Endothelial cell (in vitro differentiated cells): ENCODE results near the gene PIGS. TPM values are rescaled to one million over a fixed set of nuclear protein-coding genes. Genes with fewer than 3 reads are reported as not detected.
A peak's percentile ranks its signal among the peaks of the same experiment; 100 is the strongest.

Experiments used
- DNase-seq: peaks from one replicate; pipeline ENCODE4 v3.0.0; 2021; ENCODE audit warnings: low spot score
- H3K27ac Mint-ChIP-seq: one replicate; pipeline ENCODE4 v1.8.0; 2021; ENCODE audit warnings: mixed read lengths, inconsistent platforms; ENCODE audit not compliant: unreplicated experiment
- H3K27me3 Mint-ChIP-seq: one replicate; pipeline ENCODE4 v1.8.0; 2021; ENCODE audit warnings: mild to moderate bottlenecking, moderate library complexity, mixed read lengths, inconsistent platforms; ENCODE audit not compliant: unreplicated experiment
- H3K36me3 Mint-ChIP-seq: one replicate; pipeline ENCODE4 v1.8.0; 2021; ENCODE audit warnings: mild to moderate bottlenecking, low read depth, mixed read lengths, inconsistent platforms; ENCODE audit not compliant: unreplicated experiment
- H3K4me1 Mint-ChIP-seq: one replicate; pipeline ENCODE4 v1.8.0; 2021; ENCODE audit warnings: mild to moderate bottlenecking, mixed read lengths, inconsistent platforms; ENCODE audit not compliant: unreplicated experiment
- H3K4me3 Mint-ChIP-seq: one replicate; pipeline ENCODE4 v1.8.0; 2021; ENCODE audit warnings: mild to moderate bottlenecking, mixed read lengths, inconsistent platforms; ENCODE audit not compliant: unreplicated experiment
- H3K9me3 Mint-ChIP-seq: one replicate; pipeline ENCODE4 v1.8.0; 2021; ENCODE audit warnings: mixed read lengths, inconsistent platforms; ENCODE audit not compliant: unreplicated experiment
- total RNA-seq: library from RNA; stranded (reverse); fragmentation: NEBNext Ultra II Directional; extraction: Animal tissue kit (Norgen Biotek cat#: 25700); gene quantifications from one replicate; pipeline ENCODE4 v1.2.1, GENCODE V29; 2021; ENCODE audit not compliant: unreplicated experiment
- TF ChIP-seq, protein P1 (sequence below): fragments of 200-600 bp; sonication (generic); IDR thresholded peaks from one replicate; pipeline ENCODE4 v1.5.0; 2021; ENCODE audit warnings: antibody characterized with exemption; ENCODE audit not compliant: unreplicated experiment

Gene PIGS
- total RNA-seq, 1 donor from 2014 or later = 53.6 TPM

DNA sequence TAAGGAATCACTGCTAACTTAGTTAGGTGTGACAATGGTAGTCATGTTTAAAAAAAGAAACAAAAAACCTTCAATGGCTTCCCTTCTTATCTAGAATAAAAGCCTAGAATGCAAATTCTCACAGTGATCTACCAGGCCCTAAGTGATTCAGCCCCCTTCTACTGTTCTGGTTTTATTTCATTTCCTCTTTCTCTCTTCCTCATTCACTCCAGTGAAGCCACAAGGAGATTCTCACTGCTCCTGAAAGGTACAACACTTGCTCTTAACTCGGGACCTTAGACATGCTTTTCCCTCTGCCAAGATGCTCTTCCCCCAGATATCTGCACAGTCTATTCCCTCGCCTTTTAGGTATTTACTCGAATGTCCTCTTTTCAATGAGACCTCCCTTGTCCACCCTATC, 3.7 kb downstream of the PIGS start:
- H3K27ac Mint-ChIP-seq = no peak overlapping the region

DNA sequence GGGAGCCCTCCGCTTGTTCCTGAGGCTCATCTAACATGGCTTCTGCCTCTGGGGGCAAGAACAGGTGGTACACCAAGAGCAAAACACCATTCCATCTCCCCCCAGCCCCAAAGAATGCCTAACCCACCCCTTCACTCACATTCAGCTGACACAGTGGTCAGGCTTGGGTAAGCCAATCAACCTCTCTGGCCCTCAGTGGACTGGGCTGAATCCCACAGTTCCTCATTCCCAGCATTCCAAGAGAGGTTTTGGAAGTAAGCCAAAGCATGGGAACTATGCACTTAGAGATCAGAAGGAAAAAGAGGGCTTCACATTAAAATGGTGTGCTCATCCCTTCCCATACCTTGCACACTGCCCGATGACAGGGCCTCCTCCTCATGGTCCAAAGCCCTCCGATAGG, 7.8 kb downstream of the PIGS start:
- Mint-ChIP-seq H3K36me3 (peaks cover 24% of the 10 kb centered on the region), H3K27ac (no peak overlapping the region), H3K4me1 (peaks cover 7% of the 10 kb centered on the region), H3K4me3 (no peak overlapping the region), H3K9me3 (no peaks in the 10 kb centered on the region), H3K27me3 (peaks cover 4% of the 10 kb centered on the region)
- no peak for DNase-seq
- TF ChIP-seq, protein P1, sequence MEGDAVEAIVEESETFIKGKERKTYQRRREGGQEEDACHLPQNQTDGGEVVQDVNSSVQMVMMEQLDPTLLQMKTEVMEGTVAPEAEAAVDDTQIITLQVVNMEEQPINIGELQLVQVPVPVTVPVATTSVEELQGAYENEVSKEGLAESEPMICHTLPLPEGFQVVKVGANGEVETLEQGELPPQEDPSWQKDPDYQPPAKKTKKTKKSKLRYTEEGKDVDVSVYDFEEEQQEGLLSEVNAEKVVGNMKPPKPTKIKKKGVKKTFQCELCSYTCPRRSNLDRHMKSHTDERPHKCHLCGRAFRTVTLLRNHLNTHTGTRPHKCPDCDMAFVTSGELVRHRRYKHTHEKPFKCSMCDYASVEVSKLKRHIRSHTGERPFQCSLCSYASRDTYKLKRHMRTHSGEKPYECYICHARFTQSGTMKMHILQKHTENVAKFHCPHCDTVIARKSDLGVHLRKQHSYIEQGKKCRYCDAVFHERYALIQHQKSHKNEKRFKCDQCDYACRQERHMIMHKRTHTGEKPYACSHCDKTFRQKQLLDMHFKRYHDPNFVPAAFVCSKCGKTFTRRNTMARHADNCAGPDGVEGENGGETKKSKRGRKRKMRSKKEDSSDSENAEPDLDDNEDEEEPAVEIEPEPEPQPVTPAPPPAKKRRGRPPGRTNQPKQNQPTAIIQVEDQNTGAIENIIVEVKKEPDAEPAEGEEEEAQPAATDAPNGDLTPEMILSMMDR = no peak

More for the DNA sequence above, 3.7 kb downstream of the PIGS start:
- H3K4me1 Mint-ChIP-seq = peaks cover 11% of the 10 kb centered on the region
- no peaks in the 10 kb centered on the region for H3K9me3 Mint-ChIP-seq
- peaks cover 1% of the 10 kb centered on the region for H3K27me3 Mint-ChIP-seq
- TF ChIP-seq, protein P1 = no peak
- DNase-seq = no peak
- H3K36me3 Mint-ChIP-seq = peaks cover 10% of the 10 kb centered on the region
- H3K4me3 Mint-ChIP-seq = no peak overlapping the region

DNA sequence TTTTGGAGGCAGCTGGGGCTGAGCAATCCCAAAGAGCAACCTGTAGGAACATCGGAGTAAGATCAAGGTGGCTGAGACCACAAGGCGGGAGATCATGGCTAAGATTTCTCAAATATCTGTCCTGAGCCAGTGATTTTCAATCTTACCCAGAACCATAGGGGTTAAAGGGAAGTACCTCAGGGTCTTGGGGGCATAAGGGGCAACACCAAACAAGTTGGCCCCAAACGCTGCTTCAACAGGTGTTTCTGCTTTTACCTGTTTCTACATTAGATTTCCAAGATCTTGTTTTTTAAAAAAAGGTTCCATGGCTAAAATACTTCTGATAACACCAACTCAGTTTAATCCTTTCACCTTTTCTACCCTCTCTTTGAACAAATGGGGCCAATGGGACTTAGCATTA, 16.3 kb downstream of the PIGS start:
- H3K27me3 Mint-ChIP-seq = peaks cover 9% of the 10 kb centered on the region
- peaks cover 52% of the 10 kb centered on the region for H3K36me3 Mint-ChIP-seq
- TF ChIP-seq, protein P1 = no peak
- peak overlapping the region; percentile 79 for H3K4me3 Mint-ChIP-seq
- no peak for DNase-seq
- H3K4me1 Mint-ChIP-seq = peaks cover 15% of the 10 kb centered on the region
- H3K9me3 Mint-ChIP-seq = no peaks in the 10 kb centered on the region
- no peak overlapping the region for H3K27ac Mint-ChIP-seq

DNA sequence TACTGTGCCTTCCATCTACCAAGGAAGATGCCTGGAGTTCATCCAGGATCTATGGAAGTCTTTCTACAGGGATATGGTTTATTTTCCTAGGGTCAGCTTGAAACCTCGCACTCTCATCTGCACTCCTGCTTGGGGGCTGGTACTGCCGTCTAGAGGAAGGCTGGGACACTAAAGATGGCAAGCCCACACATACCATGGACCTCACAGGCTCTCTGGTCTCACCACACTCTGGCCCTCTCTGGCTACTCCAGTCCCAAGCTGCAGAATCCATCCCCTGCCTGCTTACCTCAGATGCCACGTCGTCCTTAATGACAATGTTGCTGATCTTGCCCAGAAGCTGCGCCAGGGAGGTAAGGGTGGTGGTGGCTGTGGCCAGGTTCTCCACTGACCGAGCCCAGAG, 16.8 kb downstream of the PIGS start:
- DNase-seq = no peak
- Mint-ChIP-seq H3K4me3 (peak overlapping the region; percentile 79), H3K4me1 (peaks cover 18% of the 10 kb centered on the region), H3K27ac (no peak overlapping the region), H3K27me3 (peaks cover 6% of the 10 kb centered on the region), H3K36me3 (peaks cover 47% of the 10 kb centered on the region), H3K9me3 (no peaks in the 10 kb centered on the region)
- TF ChIP-seq, protein P1 = no peak

DNA sequence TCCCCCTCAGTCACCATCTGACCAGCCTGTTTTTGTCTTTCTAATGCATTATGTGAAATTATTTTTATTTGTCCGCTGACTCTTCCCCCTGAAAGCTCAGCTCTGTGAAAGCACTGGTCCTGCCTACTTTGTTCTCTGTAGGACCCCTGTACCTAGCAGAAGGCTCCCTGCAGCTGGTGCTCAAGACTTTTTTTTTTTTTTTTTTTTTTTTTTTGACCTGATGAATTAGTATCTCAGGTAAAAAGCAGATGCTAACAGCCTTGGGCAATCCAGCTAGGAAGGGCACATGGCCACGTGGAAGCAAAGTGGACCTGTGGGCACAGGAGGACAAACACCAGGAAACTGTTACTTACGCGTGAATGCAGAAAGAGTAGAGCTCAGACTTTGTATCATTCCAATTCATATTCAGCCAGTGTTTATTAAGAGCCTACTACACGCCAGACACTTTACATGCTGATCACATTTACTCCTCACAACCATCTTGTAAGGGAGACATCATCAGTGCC, 18.3 kb downstream of the PIGS start:
- H3K4me1 Mint-ChIP-seq = peaks cover 23% of the 10 kb centered on the region
- H3K27ac Mint-ChIP-seq = peak overlapping the region; percentile 88
- TF ChIP-seq, protein P1 = no peak
- peaks cover 6% of the 10 kb centered on the region for H3K27me3 Mint-ChIP-seq
- no peaks in the 10 kb centered on the region for H3K9me3 Mint-ChIP-seq
- H3K4me3 Mint-ChIP-seq = peak overlapping the region; percentile 98
- peaks cover 42% of the 10 kb centered on the region for H3K36me3 Mint-ChIP-seq
- no peak for DNase-seq
